Neural cell (in vitro differentiated cells): ENCODE measurements around the gene SNX21. TPM values are rescaled to one million over a fixed set of nuclear protein-coding genes. Genes with fewer than 3 reads are reported as not detected.

ENCODE experiments used
- H2AFZ ChIP-seq: fragments of 200-600, 300-800 bp; sonication (generic), shearing (Covaris generic); 2 replicates; pipeline ENCODE4 v1.6.0; 2014; ENCODE audit warnings: low read depth, mild to moderate bottlenecking, antibody characterized with exemption, low read length, moderate library complexity
- H3F3A ChIP-seq: fragments of 200-600 bp; shearing (Covaris generic); 2 replicates; pipeline ENCODE4 v1.6.1; 2016; ENCODE audit warnings: mild to moderate bottlenecking, moderate library complexity, mixed read lengths, antibody characterized with exemption, low read length; ENCODE audit not compliant: insufficient read depth, poor library complexity, severe bottlenecking
- H3K27ac ChIP-seq: fragments of 200-600, 300-800 bp; sonication (generic), shearing (Covaris generic); 2 replicates; pipeline ENCODE4 v1.5.1; 2014; ENCODE audit warnings: mild to moderate bottlenecking, low read length, moderate library complexity
- H3K27me3 ChIP-seq: fragments of 300-800, 200-600 bp; sonication (generic), shearing (Covaris generic); 2 replicates; pipeline ENCODE4 v1.6.0; 2014; ENCODE audit warnings: mild to moderate bottlenecking, low read depth, low read length, moderate library complexity; ENCODE audit not compliant: insufficient read depth
- H3K36me3 ChIP-seq: fragments of 300-800, 200-600 bp; sonication (generic), shearing (Covaris generic); 2 replicates; pipeline ENCODE4 v1.5.1; 2014; ENCODE audit warnings: mild to moderate bottlenecking, antibody characterized with exemption, low read length, moderate library complexity; ENCODE audit not compliant: insufficient read depth
- H3K4me2 ChIP-seq: fragments of 300-800, 200-600 bp; sonication (generic), shearing (Covaris generic); 2 replicates; pipeline ENCODE4 v1.6.0; 2014; ENCODE audit warnings: mild to moderate bottlenecking, low read length
- H3K4me3 ChIP-seq: fragments of 300-800, 200-600 bp; sonication (generic), shearing (Covaris generic); 2 replicates; pipeline ENCODE4 v1.5.1; 2014; ENCODE audit warnings: mild to moderate bottlenecking, low read length, moderate library complexity
- H3K79me2 ChIP-seq: fragments of 200-600 bp; shearing (Covaris generic); replicated peaks from 2 replicates; pipeline ENCODE4 v1.6.0; 2014; ENCODE audit warnings: mild to moderate bottlenecking, low read length, moderate library complexity; ENCODE audit not compliant: insufficient read depth
- H3K9ac ChIP-seq: fragments of 300-800, 200-600 bp; sonication (generic), shearing (Covaris generic); 2 replicates; pipeline ENCODE4 v1.6.1; 2016; ENCODE audit warnings: mild to moderate bottlenecking, low read length, mixed read lengths
- H3K9me2 ChIP-seq: fragments of 200-600 bp; shearing (Covaris generic); 2 replicates; pipeline ENCODE4 v1.6.1; 2016; ENCODE audit warnings: mild to moderate bottlenecking, low read length, mixed read lengths; ENCODE audit not compliant: insufficient read depth
- H3K9me3 ChIP-seq: fragments of 200-600, 300-800 bp; sonication (generic), shearing (Covaris generic); 2 replicates; pipeline ENCODE4 v1.6.1; 2016; ENCODE audit warnings: mild to moderate bottlenecking, mixed run types, low read length, moderate library complexity, mixed read lengths
- H4K20me1 ChIP-seq: fragments of 200-600 bp; shearing (Covaris generic); 2 replicates; pipeline ENCODE4 v1.6.1; 2016; ENCODE audit warnings: mild to moderate bottlenecking, mixed run types; ENCODE audit not compliant: insufficient read depth
- CTCF ChIP-seq: fragments of 450-650 bp; IDR thresholded peaks from 2 replicates; pipeline ENCODE4 v1.5.1; 2014; ENCODE audit warnings: antibody characterized with exemption, mild to moderate bottlenecking, moderate library complexity; ENCODE audit not compliant: poor library complexity, severe bottlenecking
- MXI1 ChIP-seq: fragments of 450-650 bp; conservative IDR thresholded peaks from 2 replicates; pipeline ENCODE4 v1.6.1; 2014; ENCODE audit warnings: antibody characterized with exemption, mild to moderate bottlenecking; ENCODE audit not compliant: poor library complexity, severe bottlenecking
- POLR2AphosphoS5 ChIP-seq: IDR thresholded peaks from 2 replicates; pipeline ENCODE4 v1.6.1; 2012
- RAD21 ChIP-seq: fragments of 450-650 bp; conservative IDR thresholded peaks from 2 replicates; pipeline ENCODE4 v1.6.1; 2014; ENCODE audit warnings: antibody characterized with exemption, mild to moderate bottlenecking, moderate library complexity
- REST ChIP-seq: IDR thresholded peaks from 2 replicates; pipeline ENCODE4 v1.6.1; 2012; ENCODE audit warnings: borderline replicate concordance
- TAF1 ChIP-seq: IDR thresholded peaks from 2 replicates; pipeline ENCODE4 v1.6.1; 2012; ENCODE audit warnings: low read depth
- polyA minus RNA-seq: library from RNA; depleted of rRNA, polyadenylated mRNA; stranded (reverse); fragments of >200 nt; gene quantifications from 2 replicates; pipeline ENCODE4 v1.2.3, GENCODE V29; 2014
- polyA plus RNA-seq: library from polyadenylated mRNA; depleted of rRNA; stranded (reverse); fragments of >200 nt; gene quantifications from 2 replicates; pipeline ENCODE4 v1.2.3, GENCODE V29; 2014

SNX21 gene
- polyA plus RNA-seq (7.2 and 14.8 TPM in 2 replicates), polyA minus RNA-seq (12.4 and 12.7 TPM in 2 replicates)

- no peaks in the 10 kb centered on the region for H3K36me3 ChIP-seq
- TF ChIP-seq RAD21 (no peak), MXI1 (peak; percentile 25)
- H3K27ac ChIP-seq = no peak within 1 kb of the TSS
- peak within 1 kb of the TSS; percentile 45 for H2AFZ ChIP-seq
- no peaks in the 10 kb centered on the region for H3K9me2 ChIP-seq
- H3K9me3 ChIP-seq = no peaks in the 10 kb centered on the region
- H3F3A ChIP-seq = no peaks in the 10 kb centered on the region
- peak within 1 kb of the TSS; percentile 68 for H3K9ac ChIP-seq
- H3K4me2 ChIP-seq = peak within 1 kb of the TSS; percentile 48
- H3K4me3 ChIP-seq = peak within 1 kb of the TSS; percentile 76
- H3K79me2 ChIP-seq = no peaks in the 10 kb centered on the region
- no peaks in the 10 kb centered on the region for H3K27me3 ChIP-seq
- H4K20me1 ChIP-seq = no peaks in the 10 kb centered on the region
Measured at GRCh38 chr20:45833030-45833882, at the start of gene SNX21. Gene SNX21, plus strand, starts transcription at chr20:45833799. Its CDS starts 121 bp downstream, at chr20:45833920.

- no peaks in the 10 kb centered on the region for H4K20me1 ChIP-seq
Measured at GRCh38 chr20:45788351-45788750, 45.2 kb upstream of the SNX21 start.

More at GRCh38 chr20:45788351-45788750, 45.2 kb upstream of the SNX21 start:
- H3F3A ChIP-seq = no peaks in the 10 kb centered on the region
- H3K4me2 ChIP-seq = no peak overlapping the region
- no peak for TF ChIP-seq TAF1
- no peak for TF ChIP-seq REST
- no peak for TF ChIP-seq POLR2AphosphoS5
- no peak for TF ChIP-seq CTCF
- no peaks in the 10 kb centered on the region for H3K9me2 ChIP-seq
- H3K27ac ChIP-seq = no peak overlapping the region
- H2AFZ ChIP-seq = no peak overlapping the region
- no peaks in the 10 kb centered on the region for H3K27me3 ChIP-seq
- peaks cover 13% of the 10 kb centered on the region for H3K79me2 ChIP-seq
- H3K9me3 ChIP-seq = no peaks in the 10 kb centered on the region
- H3K9ac ChIP-seq = no peak overlapping the region
- H3K36me3 ChIP-seq = no peaks in the 10 kb centered on the region
- no peak overlapping the region for H3K4me3 ChIP-seq
